ENCODE data around the gene NEURL1. TPM values are rescaled to one million over a fixed set of nuclear protein-coding genes. Genes with fewer than 3 reads are reported as not detected.

Gene NEURL1
- total and polyA plus RNA-seq, 8 donors: 0.89 to 136 (median 3.0) TPM

DNA sequence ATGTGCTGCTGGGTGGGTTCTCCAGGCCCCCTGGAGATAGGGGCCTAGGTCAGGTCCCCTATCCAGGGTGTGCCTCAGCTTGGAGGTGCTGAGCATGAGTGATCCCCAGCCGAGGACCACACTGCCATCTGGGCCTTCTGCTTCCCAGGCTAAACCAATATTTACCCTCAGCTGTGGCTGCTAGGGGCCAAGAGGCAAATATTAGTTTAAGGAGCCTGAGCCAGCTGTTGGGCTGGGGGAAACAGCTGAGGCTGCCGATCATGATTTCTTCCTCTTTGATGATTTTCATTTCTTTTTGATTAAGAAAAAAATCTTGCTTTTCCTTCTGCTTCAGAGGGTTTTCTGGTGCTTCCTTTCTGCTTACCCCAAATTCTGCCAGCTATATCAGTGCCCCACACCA lies 83.4 kb downstream of the NEURL1 start:
- Histone ChIP-seq H3K4me3 (no peak overlapping the region), H3K27me3 (peaks cover 0 to 6% (median 0%) of the 10 kb centered on the region in 3 donors), H3K36me3 (no peaks in the 10 kb centered on the region), H3K9me3 (no peaks in the 10 kb centered on the region), H3K4me1 (peaks cover 12 to 33% (median 26%) of the 10 kb centered on the region in 4 donors), H3K27ac (peak overlapping the region in 1 of 5 donors; percentile 4)
- TF ChIP-seq CTCF (IDR thresholded peaks at IDR 0.05) (no peak), POLR2A (IDR thresholded peaks at IDR 0.05) (no peak), POLR2AphosphoS5 (IDR thresholded peaks at IDR 0.05) (peak in 2 of 3 donors; percentile 23 to 32)
- 11 to 36% (median 24%) methylated on average over 2 of the region's 2 CpGs for WGBS, 5 donors
- DNase-seq: peak; percentile 59 to 85
- intact Hi-C loops (cut with DNase I; ENCODE audit: low total_unique reads): no loop called here

DNA sequence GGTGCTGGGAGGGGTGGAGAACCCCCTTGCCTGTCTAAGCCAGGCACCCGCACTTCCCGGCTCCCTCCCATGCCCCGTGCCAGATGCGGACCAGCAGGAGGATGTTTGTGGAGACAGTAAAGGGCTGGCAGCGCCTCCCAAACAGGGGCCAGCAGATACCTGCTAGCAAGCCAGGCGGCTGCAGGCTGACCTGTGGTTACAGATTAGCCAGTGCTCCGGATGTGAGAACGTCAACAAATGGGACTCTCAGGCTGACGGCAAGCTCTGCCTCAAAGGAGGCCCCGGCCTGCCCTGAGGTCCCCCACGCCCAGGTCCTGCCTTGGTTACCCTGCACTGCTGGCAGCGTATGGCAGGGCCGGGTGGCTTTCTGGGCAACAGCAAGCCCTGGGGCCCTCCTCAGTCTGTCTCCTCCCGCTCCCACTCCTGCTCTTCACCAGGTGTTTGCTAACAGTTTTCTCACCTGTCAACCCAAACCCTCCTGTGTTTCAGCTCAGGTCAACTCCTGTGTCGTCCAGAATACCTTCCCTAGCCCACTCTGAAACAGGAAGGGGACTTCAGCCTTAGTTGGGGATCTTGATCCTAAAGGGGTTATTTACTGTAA lies 85.4 kb downstream of the NEURL1 start:
- H3K4me1 ChIP-seq: peaks cover 8 to 23% (median 20%) of the 10 kb centered on the region in 4 donors
- H3K27ac ChIP-seq: peak overlapping the region in 1 of 5 donors; percentile 27
- 22 to 64% (median 55%) methylated on average over 10 to 15 of the region's 15 CpGs for WGBS, 5 donors

DNA sequence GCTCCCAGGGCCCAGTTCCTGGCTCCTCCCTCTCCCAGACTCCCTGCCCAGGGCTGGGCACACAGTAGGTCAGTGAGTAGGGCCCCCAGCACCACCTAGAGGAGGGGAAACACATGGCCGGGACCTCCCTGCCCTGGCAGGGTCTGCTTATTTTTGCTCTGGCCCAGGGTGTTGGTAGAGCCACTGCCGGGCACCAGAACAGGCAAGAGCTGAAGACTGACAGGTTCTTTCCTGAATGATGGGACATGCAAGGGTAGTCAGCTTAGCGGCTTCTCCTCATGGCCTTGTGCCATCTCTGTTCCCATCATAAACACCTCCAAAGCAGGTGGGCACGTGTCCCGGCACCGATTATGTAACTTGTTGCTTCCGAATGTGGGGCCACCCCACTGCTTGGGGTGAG lies 86.5 kb downstream of the NEURL1 start:
- TF ChIP-seq POLR2AphosphoS5 (IDR thresholded peaks at IDR 0.05): no peak
- no peak for TF ChIP-seq POLR2A (IDR thresholded peaks at IDR 0.05)
- no peak for TF ChIP-seq EP300 (IDR thresholded peaks at IDR 0.05)
- TF ChIP-seq CTCF (IDR thresholded peaks at IDR 0.05): no peak
- DNase-seq: no peak
- 69 to 91% (median 84%) methylated on average over 6 to 7 of the region's 7 CpGs for WGBS, 5 donors
- H3K4me3 ChIP-seq: no peak overlapping the region
- H3K36me3 ChIP-seq: no peaks in the 10 kb centered on the region
- H3K27ac ChIP-seq: no peak overlapping the region
- peaks cover 8 to 33% (median 31%) of the 10 kb centered on the region in 4 donors for H3K4me1 ChIP-seq
- intact Hi-C loops (cut with DNase I; ENCODE audit: low total_unique reads): no loop called here
- peaks cover 0 to 18% (median 11%) of the 10 kb centered on the region in 3 donors for H3K27me3 ChIP-seq
- H3K9me3 ChIP-seq: peaks cover 0 to 10% (median 0%) of the 10 kb centered on the region in 4 donors

More for the DNA sequence above, 85.4 kb downstream of the NEURL1 start:
- Histone ChIP-seq H3K36me3 (no peaks in the 10 kb centered on the region), H3K4me3 (no peak overlapping the region), H3K27me3 (peaks cover 0 to 6% (median under 1%) of the 10 kb centered on the region in 3 donors), H3K9me3 (no peaks in the 10 kb centered on the region)
- peak; percentile 69 to 88 for DNase-seq
- intact Hi-C loops (cut with DNase I; ENCODE audit: low total_unique reads): no loop called here
- TF ChIP-seq EP300 (IDR thresholded peaks at IDR 0.05): no peak
- TF ChIP-seq POLR2AphosphoS5 (IDR thresholded peaks at IDR 0.05): peak in 1 of 3 donors; percentile 36

DNA sequence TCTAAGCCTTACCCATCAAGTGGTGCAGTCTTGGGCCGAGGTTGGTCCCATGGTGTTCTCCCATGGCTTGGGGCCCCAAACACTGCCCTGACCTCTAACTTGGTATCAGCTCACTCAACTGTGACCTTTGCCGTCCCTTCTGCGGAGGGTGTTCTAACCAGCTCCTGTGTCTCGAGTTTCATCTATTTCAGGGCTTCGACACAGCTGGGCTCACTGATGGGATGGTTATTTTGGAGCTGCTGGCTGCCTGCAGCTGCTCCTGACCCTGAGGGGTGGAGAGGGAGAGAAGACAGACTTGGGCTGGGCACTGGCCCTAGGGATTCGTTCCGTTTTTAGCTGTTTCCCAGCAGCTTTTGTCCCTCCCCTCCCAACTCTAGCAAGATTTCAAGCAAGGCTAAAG lies 86.9 kb downstream of the NEURL1 start:
- no peaks in the 10 kb centered on the region for H3K36me3 ChIP-seq
- peaks cover 8 to 32% (median 31%) of the 10 kb centered on the region in 4 donors for H3K4me1 ChIP-seq
- 50 to 82% (median 68%) methylated on average over 7 of the region's 7 CpGs for WGBS, 5 donors
- peaks cover 0 to 11% (median 0%) of the 10 kb centered on the region in 4 donors for H3K9me3 ChIP-seq
- intact Hi-C loops (cut with DNase I; ENCODE audit: low total_unique reads): no loop called here
- no peak overlapping the region for H3K27ac ChIP-seq
- TF ChIP-seq EP300 (IDR thresholded peaks at IDR 0.05) (no peak), CTCF (IDR thresholded peaks at IDR 0.05) (no peak), POLR2AphosphoS5 (IDR thresholded peaks at IDR 0.05) (no peak)
- no peak overlapping the region for H3K4me3 ChIP-seq
- DNase-seq: no peak
- H3K27me3 ChIP-seq: peaks cover 0 to 21% (median 11%) of the 10 kb centered on the region in 3 donors

DNA sequence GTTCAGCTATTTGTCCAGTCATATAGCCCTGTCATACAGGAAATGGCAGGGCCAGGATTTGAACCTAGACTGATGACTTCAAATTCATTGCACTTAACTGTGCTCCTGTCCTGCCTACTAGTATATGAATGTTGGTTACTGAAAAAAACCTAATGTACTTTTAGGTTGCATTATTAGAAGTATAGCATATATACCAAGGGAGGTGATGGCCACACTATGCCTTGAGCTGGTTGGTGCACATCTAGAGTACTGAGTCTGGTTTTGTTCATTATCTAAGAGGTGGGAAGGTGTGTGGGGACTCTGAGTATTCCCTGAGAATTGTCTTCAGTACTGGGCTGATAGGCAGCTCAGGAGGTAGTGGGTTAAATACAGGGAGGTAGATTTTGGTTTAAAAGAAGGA lies 88.0 kb downstream of the NEURL1 start:
- Histone ChIP-seq H3K36me3 (no peaks in the 10 kb centered on the region), H3K27ac (no peak overlapping the region), H3K4me1 (peaks cover 7 to 29% (median 23%) of the 10 kb centered on the region in 4 donors), H3K27me3 (peaks cover 0 to 21% (median 11%) of the 10 kb centered on the region in 3 donors), H3K4me3 (no peak overlapping the region), H3K9me3 (peaks cover 0 to 11% (median 0%) of the 10 kb centered on the region in 4 donors)
- intact Hi-C loops (cut with DNase I; ENCODE audit: low total_unique reads): no loop called here
- DNase-seq: no peak
- TF ChIP-seq CTCF (IDR thresholded peaks at IDR 0.05) (no peak), EP300 (IDR thresholded peaks at IDR 0.05) (no peak), POLR2AphosphoS5 (IDR thresholded peaks at IDR 0.05) (no peak), POLR2A (IDR thresholded peaks at IDR 0.05) (no peak)

Measured in stomach (tissue), 9 donors.